NCI-H69 (cell line): ENCODE results near the gene WASF1.
A peak's percentile ranks its signal among the peaks of the same experiment; 100 is the strongest.
"Not testable (repeated sequence)": the region's sequence is repeated elsewhere in the genome, so short reads cannot be mapped to it uniquely, and the experiment has no call there.

Experiments
- DNase-seq: peaks from one replicate; lab custom pipeline; 2025; lab: John Stamatoyannopoulos, UW

WASF1 gene

GRCh38 chr6:110173506-110174132 is 5.9 kb downstream of the WASF1 start:
- no peak for DNase-seq

- no peak for DNase-seq
Measured at GRCh38 chr6:110170081-110170480, 9.4 kb downstream of the WASF1 start.

DNA sequence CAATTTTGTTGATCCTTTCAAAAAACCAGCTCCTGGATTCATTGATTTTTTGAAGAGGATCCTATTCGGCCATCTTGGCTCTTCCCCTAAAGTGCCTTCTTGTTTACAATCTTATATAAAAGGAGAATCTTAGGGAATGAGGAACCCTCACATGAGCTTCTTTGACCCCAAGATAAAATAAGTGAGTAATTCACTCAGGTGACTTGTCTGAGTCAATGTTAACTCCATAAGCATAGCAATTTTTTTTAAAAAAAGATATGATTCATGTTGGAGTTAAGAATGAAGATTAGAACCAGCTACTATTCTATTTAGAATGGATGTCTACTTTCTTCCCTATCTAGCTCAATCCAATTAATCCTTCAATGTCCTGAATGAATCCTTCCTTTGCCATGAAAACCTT is 21.0 kb downstream of the WASF1 start:
- no peak for DNase-seq

GRCh38 chr6:110147870-110148269 is 31.6 kb downstream of the WASF1 start:
- no peak for DNase-seq

GRCh38 chr6:110140650-110141049 is 38.8 kb downstream of the WASF1 start:
- DNase-seq: no peak

GRCh38 chr6:110139052-110139451 is 40.4 kb downstream of the WASF1 start:
- DNase-seq: no peak

GRCh38 chr6:110137924-110138887 is 41.3 kb downstream of the WASF1 start:
- no peak for DNase-seq

GRCh38 chr6:110130362-110130761 is 49.1 kb downstream of the WASF1 start:
- DNase-seq: no peak

DNA sequence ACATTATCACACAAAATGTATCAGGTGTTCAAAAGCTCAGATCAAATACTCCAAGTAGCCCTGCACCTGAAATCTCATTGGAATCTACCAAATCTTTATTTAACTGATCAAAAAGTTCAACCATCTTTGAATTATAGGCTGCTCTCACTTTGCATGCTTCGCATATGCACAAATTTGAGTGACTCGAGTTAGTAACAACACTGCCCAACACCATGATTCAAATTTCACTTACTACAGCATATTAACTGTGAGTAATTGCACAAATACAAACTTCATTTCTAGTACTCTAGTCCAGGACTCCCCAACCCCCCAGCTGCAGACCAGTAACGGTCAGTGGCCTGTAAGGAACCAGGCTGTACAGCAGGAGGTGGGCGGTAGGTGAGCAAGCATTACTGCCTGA is 51.1 kb downstream of the WASF1 start:
- DNase-seq: no peak

DNA sequence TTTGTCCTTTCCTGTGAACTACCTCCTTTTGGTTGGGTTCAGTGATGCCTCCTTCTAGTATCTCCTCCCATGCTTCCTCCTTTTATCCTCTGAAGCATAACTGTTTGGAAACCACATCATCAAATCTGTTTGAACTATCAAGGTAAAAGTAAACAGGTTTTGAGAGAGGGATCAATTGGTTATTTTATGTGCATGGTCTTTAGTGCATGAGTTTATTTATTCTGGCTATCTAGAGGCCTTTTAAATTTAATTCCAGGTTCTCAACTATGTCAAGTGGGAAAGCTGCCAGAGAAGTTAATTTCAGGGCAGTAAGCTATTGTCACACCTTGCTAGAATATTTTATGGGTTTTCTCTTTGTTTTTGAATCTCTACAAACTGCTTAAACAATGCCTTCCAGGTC is 54.1 kb downstream of the WASF1 start:
- DNase-seq: peak; percentile 86

DNA sequence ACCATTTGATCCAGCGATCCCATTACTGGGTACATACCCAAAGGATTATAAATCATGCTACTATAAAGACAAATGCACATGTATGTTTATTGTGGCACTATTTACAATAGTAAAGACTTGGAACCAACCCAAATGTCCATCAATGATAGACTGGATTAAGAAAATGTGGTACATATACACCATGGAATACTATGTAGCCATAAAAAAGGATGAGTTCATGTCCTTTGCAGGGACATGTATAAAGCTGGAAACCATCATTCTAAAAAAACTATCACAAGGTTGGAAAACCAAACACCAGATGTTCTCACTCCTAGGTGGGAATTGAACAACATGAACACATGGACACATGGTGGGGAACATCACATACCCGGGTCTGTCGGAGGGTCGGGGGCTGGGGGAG is 57.8 kb downstream of the WASF1 start:
- DNase-seq: not testable (repeated sequence)

DNA sequence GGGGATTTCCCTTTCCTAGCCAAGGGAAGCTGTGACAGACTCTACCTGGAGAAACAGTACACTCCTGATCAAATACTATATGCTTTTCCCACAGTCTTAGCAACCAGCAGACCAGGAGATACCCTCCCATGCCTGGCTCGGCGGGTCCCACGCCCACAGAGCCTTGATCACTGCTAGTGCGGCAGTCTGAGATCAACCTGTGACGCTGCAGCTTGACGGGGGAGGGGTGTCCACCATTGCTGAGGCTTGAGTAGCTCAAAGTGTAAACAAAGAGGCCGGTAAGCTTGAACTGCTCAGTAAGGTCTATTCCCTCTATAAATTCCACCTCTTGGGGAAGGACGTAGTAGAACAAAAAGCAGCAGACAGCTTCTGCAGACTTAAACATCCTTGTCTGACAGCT is 63.2 kb downstream of the WASF1 start:
- no peak for DNase-seq

- DNase-seq: no peak
Measured at GRCh38 chr6:110114004-110114403, 65.5 kb downstream of the WASF1 start.

DNA sequence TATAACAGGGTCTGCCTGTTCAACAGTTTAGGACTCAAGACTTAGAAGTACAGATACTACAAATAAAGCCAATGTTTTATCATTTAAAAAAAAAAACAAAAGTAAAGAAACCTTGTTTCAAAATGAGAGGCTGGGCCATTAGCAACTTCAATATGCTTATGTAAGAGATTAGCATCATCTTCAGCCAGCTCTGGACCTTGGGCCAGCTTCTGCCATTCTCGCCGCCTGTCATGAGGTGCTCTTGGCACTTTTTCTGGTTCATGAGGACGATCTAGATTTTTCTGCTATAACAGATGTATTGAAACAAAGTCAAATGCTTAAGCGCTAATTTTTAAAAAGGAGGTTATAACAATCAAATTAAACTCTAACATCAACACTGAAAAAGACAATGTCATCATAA is 74.2 kb downstream of the WASF1 start:
- DNase-seq: no peak

DNA sequence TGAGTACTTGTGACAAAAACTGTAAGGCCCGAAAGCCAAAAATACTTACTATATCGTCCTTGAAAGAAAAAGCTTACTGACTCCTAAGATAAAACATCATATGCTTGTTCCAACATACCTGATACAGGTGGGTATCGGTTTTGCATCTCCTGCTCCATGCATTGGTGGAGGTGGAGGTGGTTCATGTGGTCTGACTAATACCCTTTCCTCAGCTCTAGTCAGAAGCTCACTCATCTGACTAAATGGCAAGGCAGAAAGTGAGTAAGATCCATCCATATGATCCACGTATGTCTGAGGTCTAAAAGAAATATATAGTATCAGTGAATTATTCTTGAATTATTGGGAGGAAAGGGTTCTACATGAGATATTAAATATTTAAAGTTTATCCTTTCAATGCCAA is 76.2 kb downstream of the WASF1 start:
- no peak for DNase-seq

GRCh38 chr6:110102411-110102810 is 77.1 kb downstream of the WASF1 start:
- no peak for DNase-seq

GRCh38 chr6:110101885-110102284 is 77.6 kb downstream of the WASF1 start:
- peak; percentile 17 for DNase-seq

GRCh38 chr6:110098511-110099116 is 80.9 kb downstream of the WASF1 start:
- no peak for DNase-seq

DNA sequence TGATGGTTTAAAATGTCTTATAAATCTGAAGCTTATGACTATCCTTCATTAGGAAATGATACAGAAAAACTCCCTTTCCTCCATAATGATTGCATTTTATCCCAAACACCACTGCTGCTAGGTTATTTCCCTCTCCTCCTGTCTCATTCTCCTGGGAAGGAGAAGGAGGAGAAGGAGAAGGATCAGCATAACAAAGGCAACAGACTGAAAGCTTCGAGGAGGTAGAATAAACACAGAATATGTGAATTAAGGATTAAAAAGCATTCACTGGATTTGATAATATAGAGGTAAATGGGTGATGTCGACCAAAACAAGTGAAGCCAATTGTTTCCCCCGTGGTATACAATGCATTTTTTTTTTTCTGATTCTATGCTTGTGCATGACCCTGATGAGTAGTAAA is 82.0 kb downstream of the WASF1 start:
- no peak for DNase-seq

DNA sequence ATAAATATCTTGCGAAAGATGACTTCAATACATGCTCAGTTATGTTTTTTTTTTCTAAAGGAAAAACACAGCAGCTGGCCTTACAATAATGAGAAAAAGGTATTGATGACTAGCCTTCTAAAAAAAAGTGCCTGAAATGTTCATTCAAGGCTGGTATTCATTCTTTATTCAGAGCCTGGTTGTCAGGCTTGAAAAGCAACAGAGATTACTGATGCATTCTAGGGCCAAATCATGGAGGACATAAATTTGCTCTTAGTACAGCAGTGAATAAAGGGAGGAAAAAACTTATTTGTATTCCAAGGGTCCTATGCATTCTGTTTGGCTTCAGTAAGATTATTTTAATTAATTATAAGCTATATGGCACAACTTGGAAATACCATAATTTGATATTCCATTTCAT is 83.5 kb downstream of the WASF1 start:
- DNase-seq: no peak

- no peak for DNase-seq
Measured at GRCh38 chr6:110095101-110095500, 84.4 kb downstream of the WASF1 start.

GRCh38 chr6:110093981-110094380 is 85.5 kb downstream of the WASF1 start:
- no peak for DNase-seq

DNA sequence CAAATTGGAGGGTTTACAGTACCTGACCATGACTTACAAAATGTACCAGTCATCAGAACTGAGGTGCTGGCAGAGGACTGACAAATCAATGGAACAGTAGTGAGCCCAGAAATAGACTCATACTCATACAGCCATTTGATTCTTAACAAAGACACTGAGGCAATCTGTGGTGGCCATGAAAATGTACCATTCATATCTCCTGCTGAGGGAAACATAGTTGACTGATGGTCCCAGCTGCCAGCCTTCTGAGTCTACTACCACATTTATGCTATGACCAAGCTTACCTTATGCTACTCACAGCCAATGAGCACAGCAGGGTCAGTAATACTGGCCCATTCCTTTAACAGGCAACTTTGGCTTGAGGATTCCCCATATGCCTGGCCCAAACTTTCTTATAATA is 88.6 kb downstream of the WASF1 start:
- DNase-seq: no peak
